H1 (cell line): ENCODE measurements around the gene CELF4.

ENCODE experiments used
- EZH2 ChIP-seq: fragments of 200-600 bp; sonication (generic); IDR thresholded peaks from 2 replicates; pipeline ENCODE4 v1.7.1; 2012; ENCODE audit warnings: low read depth, mild to moderate bottlenecking, moderate library complexity, low read length, inconsistent platforms; ENCODE audit not compliant: severe bottlenecking
- POLR2AphosphoS5 ChIP-seq: IDR thresholded peaks from 2 replicates; pipeline ENCODE4 v1.6.1; 2011; ENCODE audit warnings: low read depth, low read length
- TAF1 ChIP-seq: IDR thresholded peaks from 2 replicates; pipeline ENCODE4 v1.6.1; 2011; ENCODE audit warnings: mild to moderate bottlenecking, low read depth, low read length
- TEAD4 ChIP-seq: IDR thresholded peaks from 2 replicates; pipeline ENCODE4 v1.6.1; 2012; ENCODE audit warnings: low read depth, low read length, inconsistent platforms, mixed read lengths
- YY1 ChIP-seq: IDR thresholded peaks from 2 replicates; pipeline ENCODE4 v1.6.1; 2011; ENCODE audit warnings: low read depth, mild to moderate bottlenecking, low read length
- TF ChIP-seq, protein P1 (sequence below), 3 experiments: IDR thresholded peaks; 1 replicate in 2 of 3; 2 replicates in 1 of 3; pipeline versions ENCODE4 v1.5.1 to v1.6.1; 2011; ENCODE audit warnings: low read length in 3 of 3, mild to moderate bottlenecking in 3 of 3, inconsistent platforms in 2 of 3, low read depth in 1 of 3, moderate library complexity in 1 of 3; ENCODE audit not compliant: insufficient read depth in 1 of 3; ENCODE audit errors: control extremely low read depth in 1 of 3

DNA sequence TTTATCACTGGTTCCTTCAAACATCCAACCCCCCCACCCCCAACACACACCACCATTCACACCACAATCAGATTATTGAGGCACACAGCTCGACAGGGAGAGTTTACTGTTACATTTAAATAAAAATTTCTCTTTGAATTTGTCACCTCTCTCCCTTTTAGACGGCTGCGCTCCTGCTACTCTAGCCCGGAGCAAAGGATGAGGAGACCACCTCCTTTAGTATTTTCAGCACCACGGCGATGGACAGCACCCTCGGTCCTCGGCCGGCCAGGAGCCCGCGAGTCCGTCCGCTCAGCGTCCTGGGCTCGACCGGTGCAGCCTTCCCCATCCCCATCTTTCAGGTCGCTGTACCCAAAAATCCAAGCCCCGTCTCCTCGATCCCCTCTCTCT, 892 bp downstream of the CELF4 start:
- TF ChIP-seq POLR2AphosphoS5 (no peak), TAF1 (no peak), EZH2 (no peak), YY1 (no peak), TEAD4 (no peak)
- TF ChIP-seq, protein P1, sequence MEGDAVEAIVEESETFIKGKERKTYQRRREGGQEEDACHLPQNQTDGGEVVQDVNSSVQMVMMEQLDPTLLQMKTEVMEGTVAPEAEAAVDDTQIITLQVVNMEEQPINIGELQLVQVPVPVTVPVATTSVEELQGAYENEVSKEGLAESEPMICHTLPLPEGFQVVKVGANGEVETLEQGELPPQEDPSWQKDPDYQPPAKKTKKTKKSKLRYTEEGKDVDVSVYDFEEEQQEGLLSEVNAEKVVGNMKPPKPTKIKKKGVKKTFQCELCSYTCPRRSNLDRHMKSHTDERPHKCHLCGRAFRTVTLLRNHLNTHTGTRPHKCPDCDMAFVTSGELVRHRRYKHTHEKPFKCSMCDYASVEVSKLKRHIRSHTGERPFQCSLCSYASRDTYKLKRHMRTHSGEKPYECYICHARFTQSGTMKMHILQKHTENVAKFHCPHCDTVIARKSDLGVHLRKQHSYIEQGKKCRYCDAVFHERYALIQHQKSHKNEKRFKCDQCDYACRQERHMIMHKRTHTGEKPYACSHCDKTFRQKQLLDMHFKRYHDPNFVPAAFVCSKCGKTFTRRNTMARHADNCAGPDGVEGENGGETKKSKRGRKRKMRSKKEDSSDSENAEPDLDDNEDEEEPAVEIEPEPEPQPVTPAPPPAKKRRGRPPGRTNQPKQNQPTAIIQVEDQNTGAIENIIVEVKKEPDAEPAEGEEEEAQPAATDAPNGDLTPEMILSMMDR (IDR thresholded peaks at IDR 0.05; ENCODE audit: control extremely low read depth in 1 of 3, insufficient read depth in 1 of 3, low read depth in 1 of 3, low read length in 3 of 3) = no peak
